HG03108 (cell line): ENCODE results near the gene ST8SIA2.

ENCODE experiments used
- ATAC-seq: cut with Tn5 transposase; IDR thresholded peaks from one replicate; pipeline ENCODE4 v1.9.1; 2021; ENCODE audit warnings: moderate library complexity; ENCODE audit not compliant: unreplicated experiment

ST8SIA2 gene, protein sequence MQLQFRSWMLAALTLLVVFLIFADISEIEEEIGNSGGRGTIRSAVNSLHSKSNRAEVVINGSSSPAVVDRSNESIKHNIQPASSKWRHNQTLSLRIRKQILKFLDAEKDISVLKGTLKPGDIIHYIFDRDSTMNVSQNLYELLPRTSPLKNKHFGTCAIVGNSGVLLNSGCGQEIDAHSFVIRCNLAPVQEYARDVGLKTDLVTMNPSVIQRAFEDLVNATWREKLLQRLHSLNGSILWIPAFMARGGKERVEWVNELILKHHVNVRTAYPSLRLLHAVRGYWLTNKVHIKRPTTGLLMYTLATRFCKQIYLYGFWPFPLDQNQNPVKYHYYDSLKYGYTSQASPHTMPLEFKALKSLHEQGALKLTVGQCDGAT

DNA sequence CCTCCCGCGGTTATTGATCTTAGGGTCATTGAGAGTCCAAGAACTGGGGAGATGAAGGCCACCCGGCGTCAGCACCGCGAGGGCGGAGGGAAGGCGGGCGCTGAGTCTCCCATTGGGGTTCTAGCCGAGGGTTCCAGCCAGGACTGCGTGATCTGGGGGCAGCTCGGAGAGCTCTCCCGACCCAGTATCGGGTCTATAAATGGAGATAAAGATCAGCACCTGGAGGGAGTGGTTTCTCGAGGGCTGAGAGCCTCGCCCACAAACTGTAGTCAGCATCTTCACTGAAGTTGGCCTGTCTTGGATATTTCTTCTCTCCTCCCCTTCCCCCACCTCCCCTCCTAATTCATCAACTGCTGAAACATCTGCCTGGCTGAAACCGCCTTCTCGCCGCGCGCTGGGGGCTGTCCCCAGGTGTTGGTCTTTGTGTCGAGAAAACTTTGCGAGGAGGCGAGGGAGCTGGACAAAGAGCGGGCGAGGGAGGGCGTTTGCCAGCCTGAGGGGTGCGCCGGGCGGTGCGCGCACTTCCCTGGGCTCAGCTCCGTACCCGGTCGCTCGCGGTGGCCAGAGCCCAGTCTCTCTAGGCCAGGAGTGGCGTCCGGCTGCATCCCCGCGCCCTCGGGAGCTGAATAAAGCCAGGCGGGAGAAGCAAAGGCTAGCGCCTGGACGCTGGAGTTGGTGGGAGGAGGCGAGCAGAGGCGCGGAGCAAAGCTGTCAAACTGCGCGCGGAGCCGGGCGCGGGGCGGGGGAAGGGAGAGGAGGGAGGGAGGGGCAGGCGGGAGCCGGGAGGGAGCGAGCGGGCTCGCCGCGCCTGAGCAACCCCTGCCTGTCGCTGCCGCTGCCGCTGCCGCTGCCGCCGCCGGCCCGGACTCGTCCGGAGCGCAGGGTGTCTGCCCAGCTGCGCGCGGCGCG is at the start of gene ST8SIA2:
Gene ST8SIA2 (plus strand): TSS at position 811 of the 909 bp plus-strand sequence. CDS start 184 bp downstream, outside the sequence.
- no peak for ATAC-seq

DNA sequence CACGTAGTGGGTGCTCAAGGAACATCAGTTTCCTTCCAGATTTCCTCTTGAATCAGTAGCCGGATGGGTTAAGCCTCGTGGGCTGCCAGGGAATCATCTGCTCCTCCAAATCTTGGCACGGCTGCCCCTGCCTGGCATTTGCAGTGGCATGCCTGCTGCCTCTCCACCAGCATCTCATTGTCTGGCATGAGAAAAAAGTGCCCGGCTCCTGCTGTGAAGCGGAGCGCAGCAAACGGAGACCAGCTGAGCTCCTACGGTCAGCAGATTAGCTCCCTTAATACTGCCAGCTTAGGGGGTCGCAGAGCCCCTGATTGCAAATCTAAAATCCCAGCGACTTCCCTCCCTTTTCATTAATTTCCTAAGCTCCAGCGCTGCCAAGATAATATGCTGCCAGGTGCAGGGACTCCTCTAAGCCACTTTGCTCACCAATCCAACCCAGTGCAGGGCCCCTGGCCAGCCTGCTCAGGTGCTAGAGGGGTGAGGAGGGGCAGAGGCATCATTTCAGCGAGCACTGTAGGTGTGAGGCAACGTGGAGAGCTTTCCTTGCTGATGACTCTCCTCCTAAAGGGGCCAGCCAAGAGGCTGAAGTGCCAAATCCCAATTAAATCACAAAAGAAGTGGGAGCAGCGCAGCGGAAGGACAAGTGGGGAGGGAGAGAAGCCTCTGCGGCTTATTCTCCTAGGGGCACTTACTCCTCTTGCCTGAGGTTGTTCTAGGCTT is 49.6 kb upstream of the ST8SIA2 start:
- ATAC-seq: no peak

- ATAC-seq: no peak
These were observed 47.6 kb upstream of the ST8SIA2 start for GRCh38 chr15:92346063-92346462.

DNA sequence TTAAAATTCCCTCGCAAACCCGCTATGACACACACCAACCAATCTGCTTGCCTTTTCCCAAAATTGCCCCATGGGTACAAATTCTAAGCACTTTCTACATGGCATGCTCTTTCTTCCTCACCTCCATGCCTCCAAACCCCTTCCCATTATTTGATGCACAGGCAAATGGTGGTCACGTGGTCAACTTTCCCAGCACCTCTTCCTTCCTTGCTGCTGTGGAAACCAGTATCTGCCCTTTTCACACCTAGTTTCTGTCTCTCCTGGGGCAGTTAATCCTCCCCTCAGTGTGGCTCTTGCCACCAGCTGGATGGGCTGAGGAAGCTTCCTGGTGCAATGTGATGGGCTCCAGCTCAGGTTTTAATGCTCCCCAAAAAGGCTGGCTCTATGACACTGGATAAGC is 38.4 kb upstream of the ST8SIA2 start:
- ATAC-seq: no peak

GRCh38 chr15:92361321-92362000 is 32.2 kb upstream of the ST8SIA2 start:
- no peak for ATAC-seq

DNA sequence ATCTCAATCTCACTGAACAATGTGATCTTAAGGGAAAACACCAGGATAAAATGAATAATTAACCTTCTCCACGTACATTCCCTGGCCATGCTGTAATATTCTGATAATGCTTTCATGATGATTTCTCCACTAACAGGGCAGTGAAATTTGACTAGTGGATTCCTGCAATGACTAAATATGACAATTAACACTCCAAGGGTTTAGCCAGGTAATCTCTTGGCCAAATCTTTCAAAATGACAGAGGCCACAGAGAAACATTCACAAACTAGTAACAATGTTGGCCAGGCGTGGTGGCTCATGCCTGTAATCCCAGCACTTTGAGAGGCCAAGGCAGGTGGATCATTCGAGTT is 31.7 kb upstream of the ST8SIA2 start:
- ATAC-seq: no peak

DNA sequence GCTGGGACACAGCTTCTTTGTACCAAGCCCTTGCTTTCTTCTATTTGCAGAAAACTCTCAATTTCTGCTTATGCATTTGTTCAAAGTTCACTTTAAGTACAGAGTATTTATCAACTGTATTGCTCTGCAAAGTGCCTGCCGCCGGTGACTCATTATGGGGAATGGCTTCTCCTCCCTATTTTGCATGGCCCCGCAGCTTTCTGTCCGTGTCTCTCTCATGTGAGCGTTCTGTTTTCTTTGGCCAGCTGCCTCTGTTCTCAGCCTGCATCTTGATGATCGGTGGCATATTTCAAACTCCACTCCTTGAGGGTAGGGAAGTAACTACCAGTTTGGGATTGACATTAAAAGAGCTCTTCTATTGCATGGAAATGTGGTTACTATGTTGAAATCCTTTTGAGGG is 28.6 kb upstream of the ST8SIA2 start:
- no peak for ATAC-seq

- no peak for ATAC-seq
These were observed 27.8 kb upstream of the ST8SIA2 start for GRCh38 chr15:92365906-92366305.

- ATAC-seq: no peak
These were observed 27.3 kb upstream of the ST8SIA2 start for GRCh38 chr15:92366381-92366780.

DNA sequence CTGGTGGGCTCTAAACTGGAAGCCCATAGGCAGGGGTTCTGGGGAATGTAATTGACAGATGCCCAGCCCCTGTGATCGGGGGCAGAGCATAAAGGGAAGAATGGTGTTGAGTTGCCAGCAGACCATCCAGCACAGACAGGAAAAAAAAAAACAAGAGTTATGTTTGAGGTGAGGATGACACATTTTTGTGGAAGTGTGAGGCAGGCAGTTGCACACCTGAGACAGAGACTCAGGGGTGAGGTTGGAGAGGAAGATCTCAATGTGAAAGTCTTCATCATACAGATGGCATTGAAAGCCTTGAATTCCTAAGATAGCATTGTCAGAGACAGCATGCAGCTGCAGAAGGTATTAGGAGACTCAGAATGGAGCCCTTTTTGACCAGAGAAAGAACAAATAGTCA is 18.6 kb upstream of the ST8SIA2 start:
- no peak for ATAC-seq

GRCh38 chr15:92376109-92376508 is 17.6 kb upstream of the ST8SIA2 start:
- no peak for ATAC-seq

- ATAC-seq: no peak
These were observed 16.4 kb upstream of the ST8SIA2 start for GRCh38 chr15:92377083-92377789.

GRCh38 chr15:92383519-92384324 is 10.0 kb upstream of the ST8SIA2 start:
- ATAC-seq: no peak

- ATAC-seq: no peak
These were observed 9.3 kb upstream of the ST8SIA2 start for GRCh38 chr15:92384381-92384780.

- no peak for ATAC-seq
These were observed 8.6 kb upstream of the ST8SIA2 start for GRCh38 chr15:92385096-92385495.

DNA sequence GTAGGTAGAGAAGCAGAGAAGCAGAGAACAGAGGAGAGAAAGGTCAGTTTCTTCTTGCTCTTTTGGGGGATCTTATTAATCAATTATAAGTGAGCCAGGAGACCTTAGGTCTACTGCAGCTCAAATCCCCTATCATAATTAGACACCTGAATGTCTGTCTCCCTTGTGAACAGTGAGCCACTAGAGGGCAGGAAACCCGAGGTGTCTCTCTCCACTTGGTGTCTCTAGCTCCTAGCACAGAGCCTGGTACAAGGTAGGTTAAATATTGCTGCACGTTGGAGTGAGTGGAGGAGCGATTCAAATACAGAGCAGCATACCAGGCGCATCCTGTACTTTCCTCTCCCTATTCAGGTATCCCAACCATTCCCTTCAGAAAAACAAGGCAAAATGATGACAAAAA is 2.0 kb upstream of the ST8SIA2 start:
- no peak for ATAC-seq

DNA sequence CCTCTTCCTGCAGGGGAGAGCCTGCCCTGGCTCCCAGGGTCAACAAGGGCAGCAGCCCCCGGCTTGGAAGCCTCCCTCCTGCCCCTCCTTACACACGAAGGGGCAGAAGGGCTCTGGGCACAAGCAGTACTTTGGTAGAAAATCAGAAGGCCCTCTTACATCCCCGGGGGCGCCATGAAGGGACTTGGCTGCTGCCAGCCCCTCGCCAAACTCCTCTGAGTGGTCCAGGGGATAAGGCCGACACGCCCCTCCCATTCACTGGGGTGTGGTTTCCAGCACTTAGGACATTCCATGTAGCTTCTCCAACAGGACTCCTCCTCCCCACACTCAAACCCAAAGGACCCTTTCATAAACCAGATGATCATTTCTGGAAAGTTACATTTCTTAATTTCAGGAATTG is 1.2 kb upstream of the ST8SIA2 start:
- ATAC-seq: no peak

DNA sequence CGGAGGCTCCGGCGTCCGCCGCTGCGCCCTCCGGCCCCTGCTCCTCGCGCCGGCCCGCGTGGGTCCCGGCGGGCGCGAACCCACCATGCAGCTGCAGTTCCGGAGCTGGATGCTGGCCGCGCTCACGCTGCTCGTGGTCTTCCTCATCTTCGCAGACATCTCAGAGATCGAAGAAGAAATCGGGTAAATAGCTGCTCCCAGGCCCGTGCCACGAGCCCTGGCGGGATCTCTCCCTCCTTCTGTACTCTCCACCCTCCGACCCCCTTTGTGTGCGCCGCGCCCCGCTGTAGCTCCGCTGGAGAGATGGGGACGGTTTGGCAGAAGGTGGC is 263 bp downstream of the ST8SIA2 start:
- no peak for ATAC-seq

- no peak for ATAC-seq
These were observed 822 bp downstream of the ST8SIA2 start for GRCh38 chr15:92394309-92395097.
